ENCODE measurements around the gene TTC28. TPM values are rescaled to one million over a fixed set of nuclear protein-coding genes. Genes with fewer than 3 reads are reported as not detected.

TTC28 gene
- total and polyA plus RNA-seq, 10 of the 15 experiments (the other 5 are each of a cell fraction or from before 2014, with no cell fraction given), result 0.15 to 8.4 (median 1.4) TPM

DNA sequence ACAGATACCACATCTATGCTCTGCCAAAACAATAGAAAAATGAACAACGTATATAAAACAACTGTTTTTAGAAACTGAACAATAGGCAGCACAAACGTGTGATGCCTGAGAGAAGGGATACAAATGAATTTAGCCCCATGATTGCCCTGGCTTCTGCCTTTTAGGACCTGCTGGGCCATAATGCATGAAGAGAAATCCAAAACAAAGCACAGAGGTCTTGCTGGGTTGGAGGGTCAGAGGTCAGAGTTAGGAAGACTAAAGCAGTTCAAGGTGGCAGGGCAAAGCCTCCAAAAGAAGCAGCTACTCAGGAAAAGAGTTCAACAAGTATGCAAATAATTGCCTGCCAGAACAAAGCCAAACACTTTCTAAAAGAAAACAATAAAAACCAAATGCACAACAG lies 138.5 kb downstream of the TTC28 start:
- in situ Hi-C loops (cut with MboI), result no loop called here
- TF ChIP-seq, protein P1, sequence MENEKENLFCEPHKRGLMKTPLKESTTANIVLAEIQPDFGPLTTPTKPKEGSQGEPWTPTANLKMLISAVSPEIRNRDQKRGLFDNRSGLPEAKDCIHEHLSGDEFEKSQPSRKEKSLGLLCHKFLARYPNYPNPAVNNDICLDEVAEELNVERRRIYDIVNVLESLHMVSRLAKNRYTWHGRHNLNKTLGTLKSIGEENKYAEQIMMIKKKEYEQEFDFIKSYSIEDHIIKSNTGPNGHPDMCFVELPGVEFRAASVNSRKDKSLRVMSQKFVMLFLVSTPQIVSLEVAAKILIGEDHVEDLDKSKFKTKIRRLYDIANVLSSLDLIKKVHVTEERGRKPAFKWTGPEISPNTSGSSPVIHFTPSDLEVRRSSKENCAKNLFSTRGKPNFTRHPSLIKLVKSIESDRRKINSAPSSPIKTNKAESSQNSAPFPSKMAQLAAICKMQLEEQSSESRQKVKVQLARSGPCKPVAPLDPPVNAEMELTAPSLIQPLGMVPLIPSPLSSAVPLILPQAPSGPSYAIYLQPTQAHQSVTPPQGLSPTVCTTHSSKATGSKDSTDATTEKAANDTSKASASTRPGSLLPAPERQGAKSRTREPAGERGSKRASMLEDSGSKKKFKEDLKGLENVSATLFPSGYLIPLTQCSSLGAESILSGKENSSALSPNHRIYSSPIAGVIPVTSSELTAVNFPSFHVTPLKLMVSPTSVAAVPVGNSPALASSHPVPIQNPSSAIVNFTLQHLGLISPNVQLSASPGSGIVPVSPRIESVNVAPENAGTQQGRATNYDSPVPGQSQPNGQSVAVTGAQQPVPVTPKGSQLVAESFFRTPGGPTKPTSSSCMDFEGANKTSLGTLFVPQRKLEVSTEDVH (IDR thresholded peaks at IDR 0.05; ENCODE audit: low read depth, partially characterized antibody), result no peak
- TF ChIP-seq ZZZ3 (IDR thresholded peaks at IDR 0.05; ENCODE audit: control insufficient read depth, insufficient read length, low read depth) (no peak), EED (IDR thresholded peaks at IDR 0.05; ENCODE audit: low read depth) (no peak), POLR2AphosphoS5 (IDR thresholded peaks at IDR 0.05; ENCODE audit: low read length) (no peak)
- TF ChIP-seq, protein P2, sequence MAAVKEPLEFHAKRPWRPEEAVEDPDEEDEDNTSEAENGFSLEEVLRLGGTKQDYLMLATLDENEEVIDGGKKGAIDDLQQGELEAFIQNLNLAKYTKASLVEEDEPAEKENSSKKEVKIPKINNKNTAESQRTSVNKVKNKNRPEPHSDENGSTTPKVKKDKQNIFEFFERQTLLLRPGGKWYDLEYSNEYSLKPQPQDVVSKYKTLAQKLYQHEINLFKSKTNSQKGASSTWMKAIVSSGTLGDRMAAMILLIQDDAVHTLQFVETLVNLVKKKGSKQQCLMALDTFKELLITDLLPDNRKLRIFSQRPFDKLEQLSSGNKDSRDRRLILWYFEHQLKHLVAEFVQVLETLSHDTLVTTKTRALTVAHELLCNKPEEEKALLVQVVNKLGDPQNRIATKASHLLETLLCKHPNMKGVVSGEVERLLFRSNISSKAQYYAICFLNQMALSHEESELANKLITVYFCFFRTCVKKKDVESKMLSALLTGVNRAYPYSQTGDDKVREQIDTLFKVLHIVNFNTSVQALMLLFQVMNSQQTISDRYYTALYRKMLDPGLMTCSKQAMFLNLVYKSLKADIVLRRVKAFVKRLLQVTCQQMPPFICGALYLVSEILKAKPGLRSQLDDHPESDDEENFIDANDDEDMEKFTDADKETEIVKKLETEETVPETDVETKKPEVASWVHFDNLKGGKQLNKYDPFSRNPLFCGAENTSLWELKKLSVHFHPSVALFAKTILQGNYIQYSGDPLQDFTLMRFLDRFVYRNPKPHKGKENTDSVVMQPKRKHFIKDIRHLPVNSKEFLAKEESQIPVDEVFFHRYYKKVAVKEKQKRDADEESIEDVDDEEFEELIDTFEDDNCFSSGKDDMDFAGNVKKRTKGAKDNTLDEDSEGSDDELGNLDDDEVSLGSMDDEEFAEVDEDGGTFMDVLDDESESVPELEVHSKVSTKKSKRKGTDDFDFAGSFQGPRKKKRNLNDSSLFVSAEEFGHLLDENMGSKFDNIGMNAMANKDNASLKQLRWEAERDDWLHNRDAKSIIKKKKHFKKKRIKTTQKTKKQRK (IDR thresholded peaks at IDR 0.05; ENCODE audit: low read depth, low read length), result no peak
- Histone ChIP-seq H3K4me3 (no peak overlapping the region), H3K4me1 (ENCODE audit: control insufficient read depth, insufficient read depth, low read length) (no peaks in the 10 kb centered on the region), H3K36me3 (ENCODE audit: control insufficient read depth in 2 of 2, insufficient read depth in 2 of 2, low read length in 1 of 2) (no peaks in the 10 kb centered on the region), H3K9ac (ENCODE audit: control insufficient read depth, insufficient read depth, low read length) (no peak overlapping the region), H4K20me1 (ENCODE audit: control insufficient read depth, insufficient read depth) (no peaks in the 10 kb centered on the region), H3K27ac (ENCODE audit: control insufficient read depth, insufficient read depth) (no peak overlapping the region), H2AFZ (ENCODE audit: control insufficient read depth, low read depth, low read length) (no peak overlapping the region), H3K4me2 (ENCODE audit: control insufficient read depth, insufficient read depth) (no peak overlapping the region), H3K79me2 (ENCODE audit: control insufficient read depth, insufficient read depth, low read length) (no peaks in the 10 kb centered on the region), H3K27me3 (replicated peaks in 1 of 2; ENCODE audit: control insufficient read depth in 2 of 2, insufficient read depth in 2 of 2, low read length in 1 of 2) (no peaks in the 10 kb centered on the region), H3K9me3 (replicated peaks; ENCODE audit: control insufficient read depth, insufficient read depth, low read length) (no peaks in the 10 kb centered on the region)
- no TSS peak for BruUV-seq (replicated peaks)
- FAIRE-seq, result no peak
- CTCF ChIA-PET, result interaction anchor here (1.6 kb wide), 1 partner anchor 64 kb away, joined by 3 read pairs; no protein-coding TSS in a partner anchor
- no peak for ATAC-seq
- POLR2A ChIA-PET, result no interaction called here
- SMC1A ChIA-PET (ENCODE audit: uncharacterized antibody, unreplicated experiment), result no interaction called here
- no peak for DNase-seq (ENCODE audit: low read depth, low spot score)
- RAD21 ChIA-PET (ENCODE audit: unreplicated experiment), result no interaction called here
- intact Hi-C loops (cut with micrococcal nuclease; ENCODE audit: unreplicated experiment), result no loop called here
- WGBS (ENCODE audit: insufficient coverage, insufficient replicate concordance, low lambda C conversion rate, missing lambda C conversion rate), result 0% methylated on average over 2 of the region's 2 CpGs

All from GM12878 (cell line).